Astrocyte (in vitro differentiated cells and primary cell): ENCODE data around the gene TMEM191C.

Experiments used
- CTCF ChIP-seq: IDR thresholded peaks from 2 replicates; pipeline ENCODE4 v1.5.1; 2011; ENCODE audit warnings: low read depth, mild to moderate bottlenecking, inconsistent platforms, low read length, moderate library complexity; ENCODE audit not compliant: insufficient read depth
- EZH2 ChIP-seq: IDR thresholded peaks from 2 replicates; pipeline ENCODE4 v1.6.1; 2012; ENCODE audit warnings: mild to moderate bottlenecking, low read length, inconsistent platforms; ENCODE audit not compliant: insufficient read depth

- TF ChIP-seq CTCF, result no peak
- no peak for TF ChIP-seq EZH2
Measured at GRCh38 chr22:21446128-21446826, 20.9 kb upstream of the TMEM191C start.
